AG08395 (cell line): ENCODE data around the gene UIMC1.

Source experiments
- DNase-seq: peaks from one replicate; pipeline ENCODE4 v3.0.0; 2012; ENCODE audit warnings: mixed read lengths, low spot score

The UIMC1 gene

DNA sequence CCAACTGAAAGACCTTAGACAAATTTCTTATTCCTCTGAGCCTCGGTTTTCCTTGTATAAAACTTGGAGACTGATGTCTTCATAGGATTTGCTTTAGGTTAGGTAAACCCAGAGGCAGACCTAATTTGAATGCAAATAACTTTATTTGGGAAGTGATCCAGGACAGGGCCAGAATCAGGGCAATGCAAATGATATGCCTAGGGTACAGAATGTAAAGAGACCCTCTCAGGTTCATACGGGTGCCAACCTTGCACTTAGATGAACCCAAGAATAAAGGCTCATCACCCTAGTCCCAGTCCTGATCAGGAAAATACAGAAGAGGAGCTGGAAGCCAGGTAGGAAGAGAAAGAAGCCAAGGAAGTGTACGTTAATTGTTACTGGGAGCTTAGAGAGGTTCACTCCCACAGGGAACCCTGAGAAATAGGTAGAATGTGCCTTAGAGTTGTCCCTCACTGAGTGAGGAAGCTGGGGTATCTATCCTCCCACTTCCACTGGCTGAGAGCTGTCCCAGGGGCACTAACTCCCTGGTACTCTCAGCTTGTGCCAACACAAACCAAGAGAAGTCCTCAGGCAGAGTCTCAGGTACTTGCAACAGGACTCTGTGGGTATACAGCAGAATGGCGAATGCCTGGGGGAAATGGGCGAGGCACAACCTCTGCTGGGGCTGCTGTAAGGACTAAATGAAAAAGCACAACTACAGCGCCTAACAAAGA is 104.3 kb downstream of the UIMC1 start:
- no peak for DNase-seq

DNA sequence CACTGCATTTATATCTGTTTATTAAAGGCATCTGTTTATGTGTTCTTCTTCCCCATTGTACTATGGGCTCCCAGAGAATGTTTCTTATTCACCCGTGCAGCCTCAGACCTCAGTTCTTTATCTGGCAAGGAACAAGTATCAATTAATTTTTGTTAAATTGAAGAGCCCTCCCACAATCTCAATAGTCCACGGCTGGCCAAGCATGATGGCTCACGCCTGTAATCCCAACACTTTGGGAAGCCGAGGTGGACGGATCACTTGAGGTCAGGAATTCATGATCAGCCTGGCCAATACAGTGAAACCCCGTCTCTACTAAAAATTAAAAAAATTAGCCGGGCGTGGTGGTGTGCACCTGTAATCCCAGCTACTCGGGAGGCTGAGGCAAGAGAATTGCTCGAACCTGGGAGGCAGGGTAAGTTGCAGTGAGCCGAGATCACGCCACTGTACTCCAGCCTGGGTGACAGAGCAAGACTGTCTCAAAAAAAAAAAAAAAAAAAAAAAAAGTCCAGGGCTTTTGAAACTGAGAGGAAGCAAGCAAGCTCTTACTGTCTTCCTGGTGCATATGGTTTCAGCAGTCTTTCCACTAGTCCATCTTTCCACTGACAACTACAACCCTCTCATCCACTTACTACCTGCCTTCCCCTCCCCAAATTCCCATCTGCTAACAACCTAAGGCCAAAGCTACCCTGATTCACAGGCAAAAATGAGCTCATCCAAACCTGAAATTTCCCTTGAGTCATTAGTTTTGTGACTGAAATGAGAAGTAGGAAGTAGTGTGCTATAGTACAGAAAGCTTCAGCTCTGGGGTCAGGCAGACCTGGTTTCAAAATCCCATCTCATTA is 105.1 kb downstream of the UIMC1 start:
- no peak for DNase-seq

GRCh38 chr5:176900780-176901204 is 105.8 kb downstream of the UIMC1 start:
- DNase-seq = no peak

GRCh38 chr5:176899946-176900779 is 106.4 kb downstream of the UIMC1 start:
- no peak for DNase-seq

DNA sequence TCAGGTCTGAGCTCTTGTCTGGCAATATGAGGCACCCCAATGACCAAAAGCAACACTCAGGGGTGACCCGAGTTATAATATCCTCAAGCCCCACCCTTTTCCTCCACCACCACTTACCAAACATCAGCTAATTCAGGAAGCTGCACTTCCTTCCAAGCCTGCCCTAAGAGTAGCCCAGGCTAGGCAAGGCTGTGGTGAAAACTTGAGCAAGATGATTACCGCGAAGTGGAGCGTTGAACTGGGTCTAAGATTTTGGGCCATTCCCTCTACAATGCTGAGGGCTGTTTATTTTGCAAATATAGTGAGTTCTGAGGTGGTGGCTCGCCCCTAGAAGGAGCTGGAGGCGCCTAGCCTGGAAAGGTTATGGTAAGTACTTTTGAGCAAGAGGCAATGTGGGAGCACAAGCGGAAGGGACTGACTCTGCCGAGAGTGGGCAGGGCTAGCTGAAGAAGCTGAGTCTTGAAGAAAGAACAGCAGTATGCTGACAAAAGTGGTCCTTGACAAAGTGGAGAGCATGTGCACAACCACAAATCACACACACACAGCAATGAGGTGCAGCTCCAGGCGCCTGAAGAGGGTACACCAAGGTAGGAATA is 107.2 kb downstream of the UIMC1 start, which contains the start of gene HK3:
Gene HK3, minus strand, starts transcription at position 51 of the 596 bp plus-strand sequence. CDS start 3,187 bp downstream, outside the sequence.
- DNase-seq = no peak

GRCh38 chr5:176897263-176897662 is 109.3 kb downstream of the UIMC1 start:
- DNase-seq = no peak

- no peak for DNase-seq
These were observed 110.7 kb downstream of the UIMC1 start for GRCh38 chr5:176895831-176896230.

- DNase-seq = no peak
These were observed 112.3 kb downstream of the UIMC1 start for GRCh38 chr5:176894298-176894697.

DNA sequence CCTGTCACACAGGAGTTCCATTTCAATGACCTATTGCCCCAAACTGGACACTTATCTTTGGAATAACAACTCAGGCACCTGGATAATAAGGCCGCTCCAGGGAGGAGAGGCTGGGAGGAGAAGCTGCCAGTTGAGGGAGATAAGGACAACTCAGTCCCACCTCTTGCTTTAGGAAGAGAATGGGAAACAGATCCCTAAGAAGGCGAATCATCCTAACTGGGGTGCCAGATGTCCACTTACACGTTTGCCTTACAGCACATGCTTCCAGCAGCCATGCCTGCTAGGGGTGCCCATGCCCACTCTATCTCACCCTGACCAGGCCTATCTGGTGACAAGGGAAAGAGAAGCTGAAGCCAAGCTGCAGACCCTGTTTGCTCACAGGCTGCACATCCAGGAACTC is 113.9 kb downstream of the UIMC1 start:
- no peak for DNase-seq

DNA sequence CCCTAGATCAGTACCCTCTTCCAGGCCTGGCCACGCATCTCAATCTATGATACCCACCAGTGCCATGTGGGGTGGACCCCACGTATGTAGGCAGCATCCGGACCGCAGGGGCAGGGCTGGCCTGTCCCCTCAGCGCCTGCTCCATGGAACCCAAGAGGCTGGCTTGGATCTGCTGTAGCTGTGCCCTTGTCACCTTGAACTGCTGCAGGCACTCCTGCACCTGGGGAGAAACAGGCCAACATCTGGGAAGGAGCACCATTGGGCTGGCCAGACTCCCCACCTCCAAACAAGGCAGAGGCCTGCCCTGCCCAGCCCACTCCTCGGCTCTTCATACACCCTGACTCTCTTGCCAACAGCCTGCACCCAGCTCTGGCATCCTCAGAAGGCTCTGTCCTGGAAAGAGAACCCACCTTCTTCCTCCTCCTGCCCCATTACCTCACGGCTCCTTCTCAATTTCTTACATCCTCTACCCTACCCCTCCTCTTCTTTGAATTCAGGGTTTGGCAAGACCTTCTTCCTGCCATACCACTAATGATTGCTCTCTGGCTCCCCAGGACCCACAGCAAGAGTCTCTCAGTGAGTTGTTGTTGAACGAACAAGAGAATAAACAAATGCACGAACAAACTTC is 115.1 kb downstream of the UIMC1 start:
- no peak for DNase-seq

GRCh38 chr5:176890455-176891330 is 115.9 kb downstream of the UIMC1 start:
- DNase-seq = no peak

DNA sequence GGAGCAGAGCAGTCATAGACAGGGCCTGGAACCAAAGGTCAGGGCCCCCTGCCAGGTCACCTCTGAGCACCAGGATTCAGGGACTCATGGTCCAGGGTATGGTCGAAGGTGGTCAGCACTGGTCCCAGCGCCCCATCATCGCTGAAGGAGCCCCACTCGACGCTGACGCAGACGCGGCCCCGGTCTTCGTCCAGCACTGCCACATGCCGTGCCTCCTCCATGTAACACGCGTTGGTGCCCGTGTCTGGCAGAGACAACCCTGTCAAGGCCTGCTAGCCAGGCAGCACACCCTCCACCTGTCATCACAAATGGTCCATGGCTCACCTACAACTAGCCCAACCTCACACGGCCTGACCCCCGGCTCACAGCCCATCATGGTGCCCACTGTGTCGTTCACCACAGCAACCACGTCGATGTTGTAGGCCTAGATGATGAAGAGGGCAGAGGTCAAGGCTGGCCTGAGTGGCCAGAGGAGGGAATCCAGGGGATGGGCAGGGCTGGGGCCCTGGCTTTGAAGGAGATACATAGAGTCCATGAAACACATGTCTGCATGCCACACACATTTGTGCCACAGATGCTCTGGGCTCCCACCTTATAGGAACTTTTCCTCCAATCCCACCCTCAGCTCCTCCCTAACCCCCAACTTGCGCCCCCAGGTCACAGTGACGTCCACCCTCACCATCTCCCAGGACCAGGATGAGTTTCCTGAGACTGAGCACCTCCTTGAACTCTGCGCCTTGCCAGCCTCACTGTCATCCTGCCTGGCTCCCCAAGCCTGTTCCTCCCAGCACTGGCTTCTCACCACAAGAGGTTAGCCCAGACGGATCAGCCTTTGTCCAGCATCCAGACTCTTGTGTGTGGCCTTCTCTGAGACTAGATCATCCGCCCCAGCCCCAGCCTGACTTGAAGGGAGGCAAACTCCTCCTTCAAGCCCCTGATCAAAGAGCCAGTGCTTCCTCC is 117.0 kb downstream of the UIMC1 start:
- no peak for DNase-seq

DNA sequence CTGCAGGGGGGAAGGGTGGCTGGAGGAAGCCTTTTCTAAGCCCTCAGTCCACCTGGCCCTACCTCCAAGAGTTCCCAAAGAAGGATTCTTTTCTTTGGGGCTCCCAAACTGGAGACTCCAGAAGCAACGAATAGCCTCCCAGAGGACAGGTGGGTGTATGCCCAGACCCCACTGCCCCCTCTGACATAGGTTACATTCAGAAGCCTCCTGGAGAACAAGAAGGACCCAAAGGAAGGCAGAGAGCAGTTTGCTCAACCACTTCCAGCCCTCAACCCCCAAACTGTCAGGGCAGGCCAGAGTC is 117.8 kb downstream of the UIMC1 start:
- DNase-seq = no peak

DNA sequence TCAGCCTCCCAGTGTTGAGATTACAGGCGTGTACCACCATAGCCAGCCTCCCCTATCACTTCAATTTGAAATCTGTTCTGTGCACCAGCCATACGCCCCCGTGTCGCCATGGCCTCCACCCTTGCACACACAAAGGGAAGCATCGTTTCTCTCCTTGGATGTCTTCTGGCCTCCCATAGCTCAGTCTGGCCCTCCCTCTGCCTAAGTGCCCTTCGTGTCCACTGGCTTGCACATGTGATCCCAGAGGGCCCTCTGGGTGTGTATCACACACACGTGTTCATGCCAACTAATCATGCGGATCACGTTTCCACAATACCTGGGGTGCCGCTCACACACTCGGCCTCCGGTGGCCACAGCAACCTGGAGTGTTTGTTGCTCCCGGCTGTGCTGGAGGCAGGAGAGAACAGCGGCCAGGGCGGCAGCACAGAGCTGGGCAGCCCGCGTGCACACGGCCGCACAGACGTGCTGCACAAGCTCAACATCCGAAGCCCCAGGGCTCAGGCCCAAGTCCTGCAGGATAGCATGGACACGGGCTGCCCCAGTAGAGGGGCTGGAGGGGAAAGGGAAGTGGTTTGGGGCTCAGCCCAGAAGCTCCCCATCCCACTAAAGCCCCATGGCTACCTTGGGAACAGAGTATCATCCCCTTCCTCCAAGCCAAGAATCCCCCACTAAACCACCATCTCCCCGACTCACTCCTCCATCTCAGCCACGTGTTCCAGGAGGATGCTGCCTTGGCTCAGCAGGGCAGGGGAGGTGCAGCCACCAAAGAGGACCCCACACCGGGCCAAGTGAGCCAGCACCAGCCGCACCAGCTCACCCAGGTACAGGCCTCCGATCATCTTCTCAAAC is 118.3 kb downstream of the UIMC1 start:
- DNase-seq = no peak

- DNase-seq = no peak
These were observed 119.2 kb downstream of the UIMC1 start for GRCh38 chr5:176887252-176887849.

- DNase-seq = no peak
These were observed 120.0 kb downstream of the UIMC1 start for GRCh38 chr5:176886336-176887251.

DNA sequence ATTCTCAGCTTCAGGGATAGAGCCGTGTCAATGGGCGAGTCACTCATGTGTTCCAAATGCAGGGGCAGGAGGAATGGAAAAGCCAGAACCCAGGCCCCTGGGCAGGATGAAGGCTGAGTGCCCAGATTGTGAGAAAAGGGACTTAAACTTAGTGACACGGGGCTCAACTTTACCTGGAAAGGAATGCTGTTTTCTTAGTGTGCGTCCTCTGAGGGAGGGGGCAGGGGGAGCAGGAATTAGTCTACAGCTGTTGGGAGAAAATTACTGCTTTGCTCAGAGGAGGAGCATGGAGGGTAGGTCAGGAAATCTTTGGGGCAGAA is 122.0 kb downstream of the UIMC1 start:
- DNase-seq = peak; percentile 19
